Neuronal stem cell (in vitro differentiated cells): ENCODE measurements around the gene PERCC1.

Source experiments
- DNase-seq: peaks from one replicate; pipeline ENCODE4 v3.0.0-alpha.2; 2013; ENCODE audit warnings: low spot score
- H2AFZ ChIP-seq: one replicate; pipeline ENCODE4 v1.6.1; 2013; ENCODE audit warnings: mild to moderate bottlenecking, low read length, inconsistent platforms
- H2AK5ac ChIP-seq: 2 replicates; pipeline ENCODE4 v1.6.1; 2013; ENCODE audit warnings: low read depth, mild to moderate bottlenecking, inconsistent platforms, low read length, moderate library complexity, mixed read lengths
- H2BK120ac ChIP-seq: 2 replicates; pipeline ENCODE4 v1.6.1; 2013; ENCODE audit warnings: low read depth, mild to moderate bottlenecking, inconsistent platforms, low read length, moderate library complexity, mixed read lengths
- H2BK12ac ChIP-seq: one replicate; pipeline ENCODE4 v1.6.1; 2013; ENCODE audit warnings: low read length, inconsistent platforms
- H2BK15ac ChIP-seq: 2 replicates; pipeline ENCODE4 v1.6.1; 2013; ENCODE audit warnings: mild to moderate bottlenecking, low read length, inconsistent platforms, mixed read lengths
- H2BK5ac ChIP-seq: one replicate; pipeline ENCODE4 v1.6.1; 2013; ENCODE audit warnings: inconsistent platforms, mild to moderate bottlenecking, low read length, moderate library complexity
- H3K14ac ChIP-seq: one replicate; pipeline ENCODE4 v1.6.1; 2013; ENCODE audit warnings: low read length, inconsistent platforms
- H3K18ac ChIP-seq: 2 replicates; pipeline ENCODE4 v1.6.1; 2013; ENCODE audit warnings: low read length, inconsistent platforms
- H3K23ac ChIP-seq: 2 replicates; pipeline ENCODE4 v1.6.1; 2013; ENCODE audit warnings: low read depth, mild to moderate bottlenecking, mixed read lengths, low read length, inconsistent platforms; ENCODE audit not compliant: poor library complexity
- H3K27ac ChIP-seq: replicated peaks from 3 replicates; pipeline ENCODE4 v1.5.1; 2013; ENCODE audit warnings: low read length, inconsistent platforms
- H3K27me3 ChIP-seq, 3 experiments: 2 replicates each; pipeline ENCODE4 v1.6.1; 2013; ENCODE audit warnings: low read length in 3 of 3, mild to moderate bottlenecking in 2 of 3, inconsistent platforms in 1 of 3, low read depth in 1 of 3, mixed read lengths in 1 of 3, moderate library complexity in 1 of 3; ENCODE audit not compliant: control insufficient read depth in 3 of 3, insufficient read depth in 3 of 3
- H3K36me3 ChIP-seq, 2 donors: replicated peaks in 1 of 2; 2 replicates each; pipeline ENCODE4 v1.6.1; 2013; ENCODE audit warnings: low read length in 2 of 2; ENCODE audit not compliant: control insufficient read depth in 2 of 2, insufficient read depth in 2 of 2
- H3K4ac ChIP-seq: 2 replicates; pipeline ENCODE4 v1.6.1; 2013; ENCODE audit warnings: inconsistent platforms, mild to moderate bottlenecking, low read length, moderate library complexity
- H3K4me1 ChIP-seq, 2 donors: 1 replicate in 1 of 2; 2 replicates in 1 of 2; pipeline ENCODE4 v1.6.1; 2013; ENCODE audit warnings: low read length in 2 of 2, low read depth in 1 of 2; ENCODE audit not compliant: control insufficient read depth in 2 of 2, insufficient read depth in 1 of 2
- H3K4me2 ChIP-seq: one replicate; pipeline ENCODE4 v1.6.1; 2013; ENCODE audit warnings: mild to moderate bottlenecking, low read length, inconsistent platforms; ENCODE audit not compliant: insufficient read depth, poor library complexity, severe bottlenecking
- H3K4me3 ChIP-seq, 2 donors: 2 replicates each; pipeline ENCODE4 v1.5.1; 2013; ENCODE audit warnings: low read length in 2 of 2, mild to moderate bottlenecking in 2 of 2, inconsistent platforms in 1 of 2, moderate library complexity in 1 of 2
- H3K79me1 ChIP-seq: one replicate; pipeline ENCODE4 v1.6.1; 2013; ENCODE audit warnings: low read depth, mild to moderate bottlenecking, inconsistent platforms, low read length, moderate library complexity
- H3K9ac ChIP-seq: one replicate; pipeline ENCODE4 v1.6.1; 2013; ENCODE audit warnings: mild to moderate bottlenecking, low read depth, low read length, inconsistent platforms; ENCODE audit not compliant: poor library complexity
- H3K9me3 ChIP-seq, 2 donors: replicated peaks in 1 of 2; 2 replicates each; pipeline versions ENCODE3 to v1.6.1; 2013; ENCODE audit warnings: low read length in 2 of 2, mild to moderate bottlenecking in 2 of 2, inconsistent platforms in 1 of 2, low read depth in 1 of 2, mixed read lengths in 1 of 2, moderate library complexity in 1 of 2; ENCODE audit not compliant: control insufficient read depth in 2 of 2, insufficient read depth in 1 of 2
- H4K8ac ChIP-seq: one replicate; pipeline ENCODE4 v1.6.1; 2013; ENCODE audit warnings: low read depth, mild to moderate bottlenecking, inconsistent platforms, low read length, moderate library complexity
- H4K91ac ChIP-seq: one replicate; pipeline ENCODE4 v1.6.1; 2013; ENCODE audit warnings: low read length, low read depth, mild to moderate bottlenecking, inconsistent platforms; ENCODE audit not compliant: poor library complexity
- WGBS, 2 donors: extraction: QIAGEN DNeasy Blood & Tissue Kit; methylation state at CpG; one replicate each; pipeline ENCODE4 v1.1.7; 2013; ENCODE audit warnings: missing lambda C conversion rate in 2 of 2, mixed read lengths in 1 of 2; ENCODE audit not compliant: insufficient read length in 2 of 2, insufficient replicate concordance in 1 of 2; ENCODE audit errors: extremely low coverage in 2 of 2; 5-methylcytosine and 5-hydroxymethylcytosine counted together

The PERCC1 gene

GRCh38 chr16:1398351-1398750 is 32.5 kb upstream of the PERCC1 start:
- H2BK15ac ChIP-seq: no peak overlapping the region
- H3K4me2 ChIP-seq: no peak overlapping the region
- no peak overlapping the region for H2AK5ac ChIP-seq
- H3K4ac ChIP-seq: no peak overlapping the region
- H3K9me3 ChIP-seq: no peaks in the 10 kb centered on the region
- no peaks in the 10 kb centered on the region for H3K4me1 ChIP-seq
- no peak overlapping the region for H2BK120ac ChIP-seq
- WGBS, 2 donors: no CpG with 5 or more reads among the region's 9 CpGs
- H4K91ac ChIP-seq: no peak overlapping the region
- no peak overlapping the region for H2BK5ac ChIP-seq
- no peak overlapping the region for H3K23ac ChIP-seq
- H3K27ac ChIP-seq: no peak overlapping the region
- no peak for DNase-seq
- H2AFZ ChIP-seq: no peak overlapping the region
- peaks cover 23 to 27% of the 10 kb centered on the region in 2 donors for H3K36me3 ChIP-seq
- H3K18ac ChIP-seq: no peak overlapping the region
- H3K14ac ChIP-seq: no peak overlapping the region
- H3K79me1 ChIP-seq: peaks cover 10% of the 10 kb centered on the region
- H3K4me3 ChIP-seq: no peak overlapping the region
- H3K9ac ChIP-seq: no peak overlapping the region
- H4K8ac ChIP-seq: no peak overlapping the region
- no peak overlapping the region for H2BK12ac ChIP-seq
- no peaks in the 10 kb centered on the region for H3K27me3 ChIP-seq

DNA sequence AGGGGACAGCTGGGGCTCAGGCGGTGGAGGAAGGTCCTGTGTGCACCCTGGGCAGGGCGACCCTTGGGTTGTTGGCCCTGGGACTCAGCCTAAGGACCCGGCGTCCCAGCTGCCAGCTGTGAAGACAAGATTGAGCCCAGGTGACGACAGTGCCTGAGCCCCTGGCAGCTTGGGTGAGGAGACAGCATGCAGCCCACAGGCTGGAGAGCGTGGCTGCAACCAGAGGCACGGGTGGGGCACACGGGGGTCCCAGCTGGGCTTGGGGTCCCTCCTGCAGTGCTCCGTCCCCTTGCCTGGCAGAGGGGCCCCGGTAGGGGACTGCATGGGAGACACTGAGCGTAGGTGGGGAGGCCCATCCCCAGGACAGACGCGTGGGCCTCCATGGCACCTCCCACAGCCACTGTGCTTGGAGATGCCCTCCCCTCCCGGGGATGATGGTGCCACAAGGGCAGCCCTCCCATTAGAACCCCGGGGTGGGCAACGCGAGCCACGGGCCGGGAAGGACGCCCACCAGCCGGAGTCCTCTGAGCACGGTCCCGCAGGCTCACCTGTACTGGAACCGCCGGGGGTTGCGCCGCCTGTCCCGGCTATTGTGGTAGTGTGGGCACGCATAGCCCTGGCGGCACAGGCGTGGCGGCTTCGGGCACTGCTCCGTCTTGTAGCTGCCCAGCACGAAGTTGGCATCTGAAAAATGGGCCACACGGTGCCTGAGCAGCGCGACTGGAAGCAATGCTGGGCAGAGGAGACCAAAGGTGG is 31.9 kb upstream of the PERCC1 start:
- no peak overlapping the region for H3K18ac ChIP-seq
- no peak overlapping the region for H3K4me2 ChIP-seq
- peak overlapping the region; percentile 70 for H3K9ac ChIP-seq

DNA sequence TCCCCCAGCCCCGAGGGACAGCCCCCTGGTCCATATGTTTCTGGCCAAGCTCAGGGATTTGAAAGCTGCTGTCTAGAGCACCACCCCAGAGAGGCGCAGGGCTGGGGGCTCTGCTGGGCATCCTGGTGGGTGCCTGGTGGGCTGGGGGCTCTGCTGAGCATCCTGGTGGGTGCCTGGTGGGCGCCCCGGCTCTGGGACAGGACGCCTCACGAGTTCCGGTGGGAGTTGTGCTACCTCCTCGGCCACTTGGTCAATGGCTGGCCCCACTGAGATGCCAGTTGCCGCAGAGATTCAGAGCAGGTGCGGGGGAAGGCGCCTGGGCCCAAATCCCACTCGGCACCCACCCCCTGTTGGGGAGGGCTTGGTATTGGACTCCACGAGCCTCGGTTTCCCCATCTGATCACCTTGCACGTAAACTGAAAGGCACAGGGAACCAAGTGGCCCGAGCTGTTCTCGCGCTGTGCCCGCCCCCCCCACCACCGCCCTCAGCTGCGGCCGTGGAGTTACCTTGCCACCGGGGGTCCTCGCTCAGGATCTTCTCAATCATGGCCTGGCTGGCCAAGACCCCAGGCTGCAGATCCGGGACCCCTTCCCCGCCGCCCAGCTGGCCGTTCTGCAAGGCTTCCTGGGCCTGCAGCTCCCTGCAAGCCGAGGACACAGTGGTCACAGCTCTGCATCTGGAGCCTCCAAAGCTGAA is 29.7 kb upstream of the PERCC1 start:
- no peak for DNase-seq
- Histone ChIP-seq H4K91ac (no peak overlapping the region), H2BK15ac (no peak overlapping the region), H3K27me3 (no peaks in the 10 kb centered on the region), H3K14ac (no peak overlapping the region), H2AFZ (no peak overlapping the region), H3K4me2 (no peak overlapping the region), H4K8ac (no peak overlapping the region), H2BK12ac (no peak overlapping the region), H3K4me1 (no peaks in the 10 kb centered on the region), H3K4me3 (no peak overlapping the region), H3K9me3 (peaks cover 0 to 2% of the 10 kb centered on the region in 2 donors), H2AK5ac (no peak overlapping the region), H3K9ac (peak overlapping the region; percentile 30), H3K27ac (no peak overlapping the region), H3K36me3 (peaks cover 26 to 28% of the 10 kb centered on the region in 2 donors), H3K23ac (peak overlapping the region; percentile 20), H3K79me1 (peaks cover 20% of the 10 kb centered on the region), H2BK120ac (no peak overlapping the region), H3K4ac (no peak overlapping the region), H3K18ac (no peak overlapping the region), H2BK5ac (peak overlapping the region; percentile 53)
- WGBS, 2 donors: no CpG with 5 or more reads among the region's 29 CpGs

More for the DNA sequence above, 31.9 kb upstream of the PERCC1 start:
- Histone ChIP-seq H3K23ac (peak overlapping the region; percentile 73), H4K91ac (no peak overlapping the region), H3K14ac (peak overlapping the region; percentile 38), H3K27ac (no peak overlapping the region), H2BK12ac (peak overlapping the region; percentile 30), H2AK5ac (no peak overlapping the region), H4K8ac (no peak overlapping the region), H3K4ac (no peak overlapping the region), H3K36me3 (peaks cover 24 to 25% of the 10 kb centered on the region in 2 donors), H2BK120ac (no peak overlapping the region), H2BK5ac (peak overlapping the region; percentile 39), H3K4me1 (no peaks in the 10 kb centered on the region), H3K27me3 (no peaks in the 10 kb centered on the region), H3K79me1 (peaks cover 11% of the 10 kb centered on the region), H2AFZ (no peak overlapping the region), H3K9me3 (no peaks in the 10 kb centered on the region), H3K4me3 (no peak overlapping the region), H2BK15ac (no peak overlapping the region)
- DNase-seq: no peak
- no CpG with 5 or more reads among the region's 38 CpGs for WGBS, 2 donors

DNA sequence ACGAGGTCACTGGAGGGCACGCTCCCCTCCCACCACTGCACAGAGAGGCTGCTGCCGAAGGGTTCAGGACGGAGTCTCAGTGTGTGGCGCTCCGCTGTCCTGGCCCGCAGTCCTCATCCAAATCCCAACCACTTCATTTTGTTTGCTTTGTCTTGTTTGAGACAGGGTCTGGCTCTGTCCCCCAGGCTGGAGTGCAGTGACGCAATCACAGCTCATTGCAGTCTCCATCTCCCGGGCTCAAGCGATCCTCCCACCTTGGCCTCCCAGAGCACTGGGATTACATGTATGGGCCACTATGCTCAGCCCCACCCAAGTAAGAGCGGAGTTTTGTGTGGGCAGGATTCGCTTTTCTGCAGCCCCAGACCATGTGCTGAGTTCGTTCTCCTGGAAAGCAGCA is 29.1 kb upstream of the PERCC1 start:
- H4K91ac ChIP-seq: no peak overlapping the region
- H3K9me3 ChIP-seq: peaks cover 0 to 2% of the 10 kb centered on the region in 2 donors
- H3K4me1 ChIP-seq: no peaks in the 10 kb centered on the region
- no peak overlapping the region for H4K8ac ChIP-seq
- no peak for DNase-seq
- H2AK5ac ChIP-seq: no peak overlapping the region
- H3K9ac ChIP-seq: peak overlapping the region; percentile 30
- peak overlapping the region; percentile 53 for H2BK5ac ChIP-seq
- no peak overlapping the region for H2BK15ac ChIP-seq
- peaks cover 26 to 28% of the 10 kb centered on the region in 2 donors for H3K36me3 ChIP-seq
- no peak overlapping the region for H3K18ac ChIP-seq
- no peaks in the 10 kb centered on the region for H3K27me3 ChIP-seq
- no peak overlapping the region for H3K27ac ChIP-seq
- no peak overlapping the region for H2BK120ac ChIP-seq
- WGBS, 2 donors: no CpG with 5 or more reads among the region's 13 CpGs
- H3K79me1 ChIP-seq: peaks cover 20% of the 10 kb centered on the region
- H3K4me3 ChIP-seq: no peak overlapping the region
- H2AFZ ChIP-seq: no peak overlapping the region
- H3K14ac ChIP-seq: no peak overlapping the region
- H2BK12ac ChIP-seq: no peak overlapping the region
- no peak overlapping the region for H3K4ac ChIP-seq
- H3K4me2 ChIP-seq: no peak overlapping the region
- no peak overlapping the region for H3K23ac ChIP-seq
